ENCODE data around the gene PRSS36. TPM values are rescaled to one million over a fixed set of nuclear protein-coding genes. Genes with fewer than 3 reads are reported as not detected.

The PRSS36 gene
- polyA plus RNA-seq, 1 donor from 2014 or later = 2.0 TPM

- Histone ChIP-seq H3K9me2 (ENCODE audit: insufficient read depth, low read length) (no peaks in the 10 kb centered on the region), H4K20me1 (ENCODE audit: insufficient read depth) (no peaks in the 10 kb centered on the region), H3K9ac (ENCODE audit: low read length) (no peak overlapping the region), H3K9me3 (ENCODE audit: low read length) (no peaks in the 10 kb centered on the region), H3F3A (ENCODE audit: insufficient read depth, low read length, poor library complexity, severe bottlenecking) (no peaks in the 10 kb centered on the region), H3K36me3 (ENCODE audit: insufficient read depth, low read length) (no peaks in the 10 kb centered on the region), H3K4me2 (ENCODE audit: low read length) (no peak overlapping the region), H3K79me2 (replicated peaks; ENCODE audit: insufficient read depth, low read length) (no peaks in the 10 kb centered on the region), H2AFZ (ENCODE audit: low read depth, low read length) (no peak overlapping the region), H3K27ac (ENCODE audit: low read length) (no peak overlapping the region), H3K27me3 (ENCODE audit: insufficient read depth, low read depth, low read length) (no peaks in the 10 kb centered on the region), H3K4me3 (ENCODE audit: low read length) (no peak overlapping the region)
- no peak for TF ChIP-seq TAF1 (IDR thresholded peaks at IDR 0.05; ENCODE audit: low read depth)
- TF ChIP-seq REST (IDR thresholded peaks at IDR 0.05; ENCODE audit: borderline replicate concordance) = no peak
- TF ChIP-seq RAD21 (conservative IDR thresholded peaks at IDR 0.05) = no peak
- TF ChIP-seq EZH2 (IDR thresholded peaks at IDR 0.05; ENCODE audit: borderline replicate concordance, insufficient read depth, low read length, poor library complexity, severe bottlenecking) = no peak
- no peak for TF ChIP-seq SMC3 (conservative IDR thresholded peaks at IDR 0.05; ENCODE audit: poor library complexity)
- TF ChIP-seq EP300 (conservative IDR thresholded peaks at IDR 0.05; ENCODE audit: poor library complexity, severe bottlenecking) = no peak
- TF ChIP-seq MXI1 (conservative IDR thresholded peaks at IDR 0.05; ENCODE audit: poor library complexity, severe bottlenecking) = no peak
- TF ChIP-seq POLR2AphosphoS5 (IDR thresholded peaks at IDR 0.05) = no peak
- TF ChIP-seq CTCF (IDR thresholded peaks at IDR 0.05; ENCODE audit: poor library complexity, severe bottlenecking) = no peak
These were observed 22.7 kb downstream of the PRSS36 start for GRCh38 chr16:31127182-31127581.

GRCh38 chr16:31125844-31126243 lies 24.0 kb downstream of the PRSS36 start:
- H3K9me3 ChIP-seq (ENCODE audit: low read length) = no peaks in the 10 kb centered on the region
- no peaks in the 10 kb centered on the region for H4K20me1 ChIP-seq (ENCODE audit: insufficient read depth)
- H3K4me3 ChIP-seq (ENCODE audit: low read length) = no peak overlapping the region
- H3K27me3 ChIP-seq (ENCODE audit: insufficient read depth, low read depth, low read length) = no peaks in the 10 kb centered on the region
- H3F3A ChIP-seq (ENCODE audit: insufficient read depth, low read length, poor library complexity, severe bottlenecking) = no peaks in the 10 kb centered on the region
- H3K9ac ChIP-seq (ENCODE audit: low read length) = no peak overlapping the region
- no peak overlapping the region for H3K4me2 ChIP-seq (ENCODE audit: low read length)
- H3K27ac ChIP-seq (ENCODE audit: low read length) = no peak overlapping the region
- H2AFZ ChIP-seq (ENCODE audit: low read depth, low read length) = no peak overlapping the region
- no peaks in the 10 kb centered on the region for H3K9me2 ChIP-seq (ENCODE audit: insufficient read depth, low read length)
- TF ChIP-seq POLR2AphosphoS5 (IDR thresholded peaks at IDR 0.05) (no peak), SMC3 (conservative IDR thresholded peaks at IDR 0.05; ENCODE audit: poor library complexity) (no peak), MXI1 (conservative IDR thresholded peaks at IDR 0.05; ENCODE audit: poor library complexity, severe bottlenecking) (no peak), TAF1 (IDR thresholded peaks at IDR 0.05; ENCODE audit: low read depth) (no peak)
- H3K79me2 ChIP-seq (replicated peaks; ENCODE audit: insufficient read depth, low read length) = no peaks in the 10 kb centered on the region
- no peaks in the 10 kb centered on the region for H3K36me3 ChIP-seq (ENCODE audit: insufficient read depth, low read length)

Measured in neural cell (in vitro differentiated cells).